ENCODE results near the gene ZNF652. TPM values are rescaled to one million over a fixed set of nuclear protein-coding genes. Genes with fewer than 3 reads are reported as not detected.

Gene ZNF652
- total and polyA plus RNA-seq, 3 donors from 2014 or later, result 32.3 to 62.3 (median 51.2) TPM

- H3K4me1 ChIP-seq, result no peaks in the 10 kb centered on the region
- no peak for DNase-seq
- H3K36me3 ChIP-seq (ENCODE audit: low read depth, missing control alignments), result no peaks in the 10 kb centered on the region
- H3K4me3 ChIP-seq, result no peak overlapping the region
- H3K27me3 ChIP-seq, result no peaks in the 10 kb centered on the region
- TF ChIP-seq, protein P1, sequence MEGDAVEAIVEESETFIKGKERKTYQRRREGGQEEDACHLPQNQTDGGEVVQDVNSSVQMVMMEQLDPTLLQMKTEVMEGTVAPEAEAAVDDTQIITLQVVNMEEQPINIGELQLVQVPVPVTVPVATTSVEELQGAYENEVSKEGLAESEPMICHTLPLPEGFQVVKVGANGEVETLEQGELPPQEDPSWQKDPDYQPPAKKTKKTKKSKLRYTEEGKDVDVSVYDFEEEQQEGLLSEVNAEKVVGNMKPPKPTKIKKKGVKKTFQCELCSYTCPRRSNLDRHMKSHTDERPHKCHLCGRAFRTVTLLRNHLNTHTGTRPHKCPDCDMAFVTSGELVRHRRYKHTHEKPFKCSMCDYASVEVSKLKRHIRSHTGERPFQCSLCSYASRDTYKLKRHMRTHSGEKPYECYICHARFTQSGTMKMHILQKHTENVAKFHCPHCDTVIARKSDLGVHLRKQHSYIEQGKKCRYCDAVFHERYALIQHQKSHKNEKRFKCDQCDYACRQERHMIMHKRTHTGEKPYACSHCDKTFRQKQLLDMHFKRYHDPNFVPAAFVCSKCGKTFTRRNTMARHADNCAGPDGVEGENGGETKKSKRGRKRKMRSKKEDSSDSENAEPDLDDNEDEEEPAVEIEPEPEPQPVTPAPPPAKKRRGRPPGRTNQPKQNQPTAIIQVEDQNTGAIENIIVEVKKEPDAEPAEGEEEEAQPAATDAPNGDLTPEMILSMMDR (IDR thresholded peaks at IDR 0.05), result no peak
- no peak for TF ChIP-seq POLR2A (IDR thresholded peaks at IDR 0.05)
- WGBS, 2 donors, result 84 to 88% methylated on average over 3 to 4 of the region's 4 CpGs
- intact Hi-C loops (cut with DNase I; ENCODE audit: low total_unique reads), result no loop called here
- no peak overlapping the region for H3K27ac ChIP-seq
- H3K9me3 ChIP-seq, result no peaks in the 10 kb centered on the region
Measured at GRCh38 chr17:49244839-49245238, 117.2 kb downstream of the ZNF652 start.

Small RNA genes within 50 kb of the gene (microRNA-seq; reads per million reads assigned to microRNA genes)
- 0 reads per million in 2 donors for gene MIR6129 (ENCODE audit: borderline number of aligned reads in 2 of 2, borderline replicate concordance in 1 of 2)

Small RNA genes within 50 kb of the gene (small RNA-seq; reads per million reads assigned to genes)
- 0 reads per million in 2 donors for gene MIR6129

Other genes starting within 250 kb of the ZNF652 start
- under 1 TPM; 0.24 to 0.37 TPM for gene B4GALNT2, start 229.5 kb downstream of the ZNF652 start, total RNA-seq
- 0.69 TPM for gene B4GALNT2, start 229.5 kb downstream of the ZNF652 start, polyA plus RNA-seq (ENCODE audit: insufficient read depth, low read depth, low replicate concordance)
- gene GNGT2, start 151.7 kb downstream of the ZNF652 start, total RNA-seq, result under 1 TPM in 1 of 2 donors, not detected in 1; 0.68 TPM
- 2.2 TPM for gene GNGT2, start 151.7 kb downstream of the ZNF652 start, polyA plus RNA-seq (ENCODE audit: insufficient read depth, low read depth, low replicate concordance)
- gene ABI3, start 151.5 kb downstream of the ZNF652 start, total RNA-seq, result 1 to 10 TPM in 1 of 2 donors, under 1 TPM in 1; 0.87 to 2.2 TPM
- 3.9 TPM for gene ABI3, start 151.5 kb downstream of the ZNF652 start, polyA plus RNA-seq (ENCODE audit: insufficient read depth, low read depth, low replicate concordance)
- 100 to 1,000 TPM in 1 of 2 donors, 10 to 100 TPM in 1; 35.4 to 138 TPM for gene PHOSPHO1, start 131.5 kb downstream of the ZNF652 start, total RNA-seq
- 99.5 TPM for gene PHOSPHO1, start 131.5 kb downstream of the ZNF652 start, polyA plus RNA-seq (ENCODE audit: insufficient read depth, low read depth, low replicate concordance)
- gene PHB1, start 52.6 kb upstream of the ZNF652 start, total RNA-seq, result 100 to 1,000 TPM in 1 of 2 donors, 10 to 100 TPM in 1; 69.1 to 103 TPM
- 95.1 TPM for gene PHB1, start 52.6 kb upstream of the ZNF652 start, polyA plus RNA-seq (ENCODE audit: insufficient read depth, low read depth, low replicate concordance)
- 10 to 100 TPM; 11.3 to 20.6 TPM for gene NGFR, start 133.0 kb upstream of the ZNF652 start, total RNA-seq
- gene NGFR, start 133.0 kb upstream of the ZNF652 start, polyA plus RNA-seq (ENCODE audit: insufficient read depth, low read depth, low replicate concordance), result 21.5 TPM
- gene NXPH3, start 213.6 kb upstream of the ZNF652 start, total RNA-seq, result 1 to 10 TPM; 4.1 to 5.6 TPM
- gene NXPH3, start 213.6 kb upstream of the ZNF652 start, polyA plus RNA-seq (ENCODE audit: insufficient read depth, low read depth, low replicate concordance), result 5.8 TPM